GM19467 (cell line): ENCODE results near the gene ITGAL.
"Not testable (repeated sequence)": the region's sequence is repeated elsewhere in the genome, so short reads cannot be mapped to it uniquely, and the experiment has no call there.

Experiments
- ATAC-seq: cut with Tn5 transposase; IDR thresholded peaks from one replicate; pipeline ENCODE4 v1.9.1; 2021; ENCODE audit warnings: mild to moderate bottlenecking, moderate library complexity; ENCODE audit not compliant: unreplicated experiment

ITGAL gene

GRCh38 chr16:30472328-30472942 is at the start of gene ITGAL:
ITGAL (plus strand) TSS chr16:30472742; CDS start chr16:30472838, 96 bp downstream.
- ATAC-seq = peak; percentile 52

- no peak for ATAC-seq
Observed at GRCh38 chr16:30428055-30428454, 44.5 kb upstream of the ITGAL start.

GRCh38 chr16:30429418-30429677 is 43.2 kb upstream of the ITGAL start:
- ATAC-seq = no peak

GRCh38 chr16:30429678-30430427 is 42.7 kb upstream of the ITGAL start, which contains the start of gene DCTPP1:
DCTPP1 (minus strand) TSS chr16:30430030; CDS start chr16:30429980, 50 bp downstream.
- ATAC-seq = peak; percentile 94

GRCh38 chr16:30430428-30430970 is 42.0 kb upstream of the ITGAL start:
- peak; percentile 5 for ATAC-seq

- ATAC-seq = no peak
Observed at GRCh38 chr16:30434852-30435251, 37.7 kb upstream of the ITGAL start.

- ATAC-seq = no peak
Observed at GRCh38 chr16:30437511-30438046, 35.0 kb upstream of the ITGAL start.

- ATAC-seq = no peak
Observed at GRCh38 chr16:30438835-30439234, 33.7 kb upstream of the ITGAL start.

- no peak for ATAC-seq
Observed at GRCh38 chr16:30439720-30440348, 32.7 kb upstream of the ITGAL start.

GRCh38 chr16:30443631-30444030 is 28.9 kb upstream of the ITGAL start:
- no peak for ATAC-seq

- ATAC-seq = no peak
Observed at GRCh38 chr16:30444231-30445148, 28.1 kb upstream of the ITGAL start.

GRCh38 chr16:30445149-30445407 is 27.5 kb upstream of the ITGAL start:
- ATAC-seq = no peak

GRCh38 chr16:30445408-30446202 is 26.9 kb upstream of the ITGAL start, which contains the start of gene SEPHS2:
SEPHS2 (minus strand) TSS chr16:30445874; CDS start chr16:30445727, 147 bp downstream.
- ATAC-seq = peak; percentile 67

GRCh38 chr16:30446203-30446595 is 26.3 kb upstream of the ITGAL start:
- no peak for ATAC-seq

GRCh38 chr16:30447512-30448226 is 24.9 kb upstream of the ITGAL start:
- no peak for ATAC-seq

GRCh38 chr16:30449116-30449435 is 23.5 kb upstream of the ITGAL start:
- ATAC-seq = no peak

- ATAC-seq = not testable (repeated sequence)
Observed at GRCh38 chr16:30452709-30453580, 19.6 kb upstream of the ITGAL start.

GRCh38 chr16:30456302-30456701 is 16.2 kb upstream of the ITGAL start:
- ATAC-seq = no peak
